Neural crest cell (in vitro differentiated cells): ENCODE measurements around the gene PRPF39. TPM values are rescaled to one million over a fixed set of nuclear protein-coding genes. Genes with fewer than 3 reads are reported as not detected.

Source experiments
- DNase-seq: peaks from one replicate; pipeline ENCODE4 v3.0.0; 2021; ENCODE audit warnings: low read depth, mixed read lengths, low spot score
- H3K27ac Mint-ChIP-seq: one replicate; pipeline ENCODE4 v1.8.0; 2021; ENCODE audit warnings: mild to moderate bottlenecking, mixed read lengths; ENCODE audit not compliant: unreplicated experiment
- H3K27me3 Mint-ChIP-seq: 2 replicates; pipeline ENCODE4 v1.8.0; 2021; ENCODE audit warnings: low read depth, mild to moderate bottlenecking, mixed read lengths
- H3K36me3 Mint-ChIP-seq: 2 replicates; pipeline ENCODE4 v1.8.0; 2021; ENCODE audit warnings: low read depth, mild to moderate bottlenecking, mixed read lengths
- H3K4me1 Mint-ChIP-seq: 2 replicates; pipeline ENCODE4 v1.8.0; 2021; ENCODE audit warnings: mixed read lengths
- H3K4me3 Mint-ChIP-seq: one replicate; pipeline ENCODE4 v1.8.0; 2021; ENCODE audit warnings: mild to moderate bottlenecking, mixed read lengths
- H3K9me3 Mint-ChIP-seq: 2 replicates; pipeline ENCODE4 v1.8.0; 2021; ENCODE audit warnings: mixed read lengths
- long read RNA-seq: library from polyadenylated mRNA; unstranded; transcript quantifications from one replicate; pipeline ENCODE4 v2.0.0, GENCODE V29; 2020
- total RNA-seq: library from RNA; stranded (reverse); gene quantifications from 2 replicates; pipeline ENCODE4 v1.2.1, GENCODE V29; 2021
- TF ChIP-seq, protein P1 (sequence below): fragments of 200-600 bp; sonication (generic); conservative IDR thresholded peaks from 2 replicates; pipeline ENCODE4 v1.5.0; 2021; ENCODE audit warnings: antibody characterized with exemption, mild to moderate bottlenecking

The PRPF39 gene, protein sequence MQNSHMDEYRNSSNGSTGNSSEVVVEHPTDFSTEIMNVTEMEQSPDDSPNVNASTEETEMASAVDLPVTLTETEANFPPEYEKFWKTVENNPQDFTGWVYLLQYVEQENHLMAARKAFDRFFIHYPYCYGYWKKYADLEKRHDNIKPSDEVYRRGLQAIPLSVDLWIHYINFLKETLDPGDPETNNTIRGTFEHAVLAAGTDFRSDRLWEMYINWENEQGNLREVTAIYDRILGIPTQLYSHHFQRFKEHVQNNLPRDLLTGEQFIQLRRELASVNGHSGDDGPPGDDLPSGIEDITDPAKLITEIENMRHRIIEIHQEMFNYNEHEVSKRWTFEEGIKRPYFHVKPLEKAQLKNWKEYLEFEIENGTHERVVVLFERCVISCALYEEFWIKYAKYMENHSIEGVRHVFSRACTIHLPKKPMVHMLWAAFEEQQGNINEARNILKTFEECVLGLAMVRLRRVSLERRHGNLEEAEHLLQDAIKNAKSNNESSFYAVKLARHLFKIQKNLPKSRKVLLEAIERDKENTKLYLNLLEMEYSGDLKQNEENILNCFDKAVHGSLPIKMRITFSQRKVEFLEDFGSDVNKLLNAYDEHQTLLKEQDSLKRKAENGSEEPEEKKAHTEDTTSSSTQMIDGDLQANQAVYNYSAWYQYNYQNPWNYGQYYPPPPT
- 65.3 and 67.8 TPM in 2 replicates for total RNA-seq
- long read RNA-seq, transcript PRPF39-201 (14 exons, 2,868 nt): major isoform, 23 of 171 reads
- long read RNA-seq, partial matches to known transcripts: 82 of 171 reads
- long read RNA-seq, other reads (novel, unspliced or antisense): 64 of 171 reads

DNA sequence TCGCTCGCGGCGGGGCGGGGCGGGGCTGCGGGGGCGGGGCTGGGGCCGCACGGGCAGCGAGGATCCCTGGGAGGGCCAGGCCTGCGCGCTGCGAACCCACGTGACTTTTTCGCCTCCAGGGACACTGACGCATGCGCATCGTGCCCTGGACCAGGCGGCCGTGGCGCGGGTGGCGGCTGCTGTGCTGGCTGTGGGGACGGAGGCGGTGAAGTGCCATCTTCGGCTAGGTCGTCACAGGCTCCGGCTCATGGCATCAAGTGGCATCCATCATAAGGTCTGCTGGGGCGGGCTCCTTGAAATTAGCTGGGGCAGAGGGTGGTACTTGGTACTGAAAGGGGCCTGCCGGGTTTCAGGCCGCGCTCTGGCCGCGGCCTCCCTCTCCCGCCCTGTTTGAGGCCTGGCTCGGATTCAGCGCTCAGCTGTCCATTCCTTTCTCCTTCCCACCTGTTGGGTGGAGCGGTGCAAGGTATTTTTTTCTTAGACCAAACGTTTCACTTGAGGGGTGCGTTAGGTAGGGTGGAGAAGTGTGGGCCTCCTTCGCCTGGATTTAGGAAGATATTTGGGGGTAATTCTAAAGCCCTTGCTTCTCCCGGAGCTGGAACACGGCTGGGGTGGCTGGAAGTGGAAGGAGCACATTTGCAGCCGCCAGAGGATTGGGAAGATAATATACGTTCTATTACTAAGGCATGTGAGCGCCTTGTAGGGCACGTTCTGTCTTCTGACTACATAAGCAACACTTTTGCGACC, at the start of gene PRPF39:
TSS of gene PRPF39 (plus strand) at position 141 of the 747 bp plus-strand sequence. CDS start 11,124 bp downstream, outside the sequence.
- Mint-ChIP-seq H3K9me3 (no peaks in the 10 kb centered on the region), H3K27ac (peak within 1 kb of the TSS; percentile 99), H3K4me1 (peaks cover 49% of the 10 kb centered on the region), H3K36me3 (peaks cover 2% of the 10 kb centered on the region), H3K4me3 (peak within 1 kb of the TSS; percentile 99), H3K27me3 (no peaks in the 10 kb centered on the region)
- TF ChIP-seq, protein P1, sequence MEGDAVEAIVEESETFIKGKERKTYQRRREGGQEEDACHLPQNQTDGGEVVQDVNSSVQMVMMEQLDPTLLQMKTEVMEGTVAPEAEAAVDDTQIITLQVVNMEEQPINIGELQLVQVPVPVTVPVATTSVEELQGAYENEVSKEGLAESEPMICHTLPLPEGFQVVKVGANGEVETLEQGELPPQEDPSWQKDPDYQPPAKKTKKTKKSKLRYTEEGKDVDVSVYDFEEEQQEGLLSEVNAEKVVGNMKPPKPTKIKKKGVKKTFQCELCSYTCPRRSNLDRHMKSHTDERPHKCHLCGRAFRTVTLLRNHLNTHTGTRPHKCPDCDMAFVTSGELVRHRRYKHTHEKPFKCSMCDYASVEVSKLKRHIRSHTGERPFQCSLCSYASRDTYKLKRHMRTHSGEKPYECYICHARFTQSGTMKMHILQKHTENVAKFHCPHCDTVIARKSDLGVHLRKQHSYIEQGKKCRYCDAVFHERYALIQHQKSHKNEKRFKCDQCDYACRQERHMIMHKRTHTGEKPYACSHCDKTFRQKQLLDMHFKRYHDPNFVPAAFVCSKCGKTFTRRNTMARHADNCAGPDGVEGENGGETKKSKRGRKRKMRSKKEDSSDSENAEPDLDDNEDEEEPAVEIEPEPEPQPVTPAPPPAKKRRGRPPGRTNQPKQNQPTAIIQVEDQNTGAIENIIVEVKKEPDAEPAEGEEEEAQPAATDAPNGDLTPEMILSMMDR: no peak
- peak; percentile 94 for DNase-seq

DNA sequence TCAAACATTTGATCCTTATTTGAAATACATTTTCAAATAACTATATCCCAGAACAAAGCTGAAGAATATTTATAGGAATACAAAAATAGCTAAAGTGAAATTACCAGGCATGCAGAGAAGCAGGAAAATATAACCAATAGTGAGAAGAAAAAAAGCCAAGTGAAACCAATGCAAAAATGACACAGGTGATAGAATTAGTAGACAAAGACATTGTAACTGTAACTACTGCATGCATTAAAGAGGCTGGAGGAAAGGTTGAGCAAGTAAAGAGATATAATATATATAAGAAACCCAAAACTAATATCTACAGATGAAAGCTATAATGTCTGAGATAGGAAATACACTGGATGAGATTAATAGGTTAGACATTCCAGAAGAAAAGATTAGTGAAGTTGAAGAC, 49.2 kb upstream of the PRPF39 start:
- TF ChIP-seq, protein P1: no peak
- no peak overlapping the region for H3K4me3 Mint-ChIP-seq
- no peak overlapping the region for H3K27ac Mint-ChIP-seq
- DNase-seq: no peak
- peaks cover 42% of the 10 kb centered on the region for H3K36me3 Mint-ChIP-seq
- H3K4me1 Mint-ChIP-seq: no peaks in the 10 kb centered on the region
- no peaks in the 10 kb centered on the region for H3K27me3 Mint-ChIP-seq
- H3K9me3 Mint-ChIP-seq: peaks cover 3% of the 10 kb centered on the region

DNA sequence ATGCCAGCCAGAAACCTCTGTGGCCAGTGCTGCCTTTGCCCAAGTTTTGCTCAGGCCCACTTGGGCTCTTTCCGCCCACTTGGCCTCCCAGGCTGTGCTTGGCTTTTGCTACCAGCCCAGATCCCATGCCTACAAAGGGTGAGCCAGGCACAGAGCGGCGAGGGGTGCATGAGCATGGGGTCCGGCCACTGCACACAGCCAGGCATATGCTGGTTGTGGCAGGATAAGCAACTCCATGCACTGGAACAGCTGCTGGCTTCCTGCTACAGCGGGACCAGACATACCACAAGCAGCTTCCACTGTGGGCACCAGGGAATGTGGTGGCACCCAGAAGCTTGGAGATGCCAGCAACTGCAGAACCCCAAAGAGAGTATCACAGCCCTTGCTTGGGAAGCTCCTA, 45.7 kb upstream of the PRPF39 start:
- Mint-ChIP-seq H3K27ac (no peak overlapping the region), H3K4me3 (no peak overlapping the region), H3K27me3 (no peaks in the 10 kb centered on the region), H3K4me1 (no peaks in the 10 kb centered on the region), H3K36me3 (peaks cover 51% of the 10 kb centered on the region), H3K9me3 (peaks cover 3% of the 10 kb centered on the region)
- TF ChIP-seq, protein P1: no peak
- DNase-seq: no peak

DNA sequence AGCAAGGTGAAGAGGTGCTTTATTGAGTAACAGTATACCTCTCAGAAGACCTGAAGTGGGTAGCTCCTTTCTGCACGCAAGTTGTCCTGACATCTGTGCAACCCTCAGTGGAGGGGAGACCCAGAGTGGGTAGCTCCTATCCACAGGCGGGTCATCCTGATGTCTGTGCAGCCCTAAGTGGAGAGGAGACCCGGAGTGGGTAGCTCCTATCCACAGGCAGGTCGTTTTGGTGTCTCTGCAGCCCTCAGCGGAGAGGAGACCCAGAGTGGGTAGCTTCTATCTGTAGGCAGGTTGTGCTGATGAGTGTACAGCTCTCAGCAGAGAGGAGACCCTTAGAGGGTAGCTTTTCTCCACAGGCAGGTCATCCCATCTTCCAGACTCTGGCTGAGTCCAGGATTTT, 45.1 kb upstream of the PRPF39 start:
- no peak for DNase-seq
- no peaks in the 10 kb centered on the region for H3K27me3 Mint-ChIP-seq
- TF ChIP-seq, protein P1: no peak

GRCh38 chr14:45039390-45039789, 44.5 kb upstream of the PRPF39 start:
- Mint-ChIP-seq H3K9me3 (peaks cover 3% of the 10 kb centered on the region), H3K36me3 (peaks cover 46% of the 10 kb centered on the region), H3K4me3 (no peak overlapping the region), H3K4me1 (no peaks in the 10 kb centered on the region), H3K27me3 (no peaks in the 10 kb centered on the region), H3K27ac (no peak overlapping the region)
- TF ChIP-seq, protein P1: no peak
- no peak for DNase-seq

More for the DNA sequence above, 45.1 kb upstream of the PRPF39 start:
- Mint-ChIP-seq H3K4me3 (no peak overlapping the region), H3K9me3 (peaks cover 3% of the 10 kb centered on the region), H3K4me1 (no peaks in the 10 kb centered on the region), H3K27ac (no peak overlapping the region), H3K36me3 (peaks cover 50% of the 10 kb centered on the region)
